GM19023 (cell line): ENCODE data around the gene LRRC15.

Source experiments
- ATAC-seq: cut with Tn5 transposase; IDR thresholded peaks from one replicate; pipeline ENCODE4 v1.9.1; 2021; ENCODE audit warnings: mild to moderate bottlenecking, moderate library complexity; ENCODE audit not compliant: unreplicated experiment

LRRC15 gene

DNA sequence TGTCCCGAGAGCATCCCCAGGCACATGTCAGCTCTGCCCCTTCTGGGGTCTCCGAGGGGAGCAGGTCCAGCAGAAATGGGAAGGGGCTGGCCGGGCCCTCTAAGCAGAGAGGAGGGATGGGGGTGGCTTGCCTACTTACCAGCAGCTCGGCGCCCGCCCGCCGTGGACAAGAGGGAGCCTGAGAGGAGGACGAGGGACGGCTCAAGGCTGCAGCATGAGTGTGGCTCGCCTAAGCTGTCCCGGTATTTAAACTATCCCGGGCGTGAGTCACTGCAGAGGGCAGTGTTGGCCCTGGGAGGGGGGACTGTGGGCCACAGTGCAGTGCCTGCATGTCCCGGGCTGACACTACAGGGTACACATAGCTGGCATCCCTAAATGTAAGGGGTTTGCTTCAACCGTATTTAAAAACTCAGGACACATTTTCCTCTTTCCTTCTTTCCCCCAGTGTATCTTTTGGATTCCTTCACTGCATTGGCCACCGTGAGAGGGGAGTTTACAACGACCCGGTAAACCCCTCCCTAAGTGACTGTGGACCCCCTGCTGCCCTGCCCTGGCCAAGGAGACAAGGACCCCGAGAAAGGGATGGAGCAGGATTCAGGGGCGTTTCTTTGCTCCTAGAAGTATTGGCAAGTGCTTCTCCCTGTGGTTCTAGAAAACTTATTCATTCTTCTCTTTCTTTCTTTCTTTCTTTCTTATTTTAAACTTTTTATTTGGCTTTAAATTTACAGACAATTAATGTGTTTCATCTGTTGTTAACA is at the start of gene LRRC15:
Gene LRRC15 (minus strand): TSS at position 222 of the 758 bp plus-strand sequence. CDS start 8,700 bp downstream, outside the sequence.
- no peak for ATAC-seq

DNA sequence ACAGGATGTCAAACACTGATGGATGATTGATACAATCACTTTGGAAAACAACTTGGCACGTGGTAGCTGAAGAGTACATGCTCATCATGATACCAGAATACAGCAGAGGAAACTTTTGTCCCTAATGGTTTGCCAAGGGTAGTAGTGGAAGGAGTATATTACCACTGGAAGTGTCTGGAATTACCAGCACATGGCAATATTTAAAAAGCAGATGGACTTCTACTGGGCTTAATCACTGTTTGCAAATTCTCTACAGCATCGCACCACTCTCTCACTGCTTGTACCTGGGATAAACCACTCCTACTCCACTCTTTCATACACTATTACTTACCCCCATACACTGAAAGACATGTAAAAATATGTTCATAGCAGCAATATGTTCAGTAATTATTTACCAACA is 49.1 kb upstream of the LRRC15 start:
- no peak for ATAC-seq

DNA sequence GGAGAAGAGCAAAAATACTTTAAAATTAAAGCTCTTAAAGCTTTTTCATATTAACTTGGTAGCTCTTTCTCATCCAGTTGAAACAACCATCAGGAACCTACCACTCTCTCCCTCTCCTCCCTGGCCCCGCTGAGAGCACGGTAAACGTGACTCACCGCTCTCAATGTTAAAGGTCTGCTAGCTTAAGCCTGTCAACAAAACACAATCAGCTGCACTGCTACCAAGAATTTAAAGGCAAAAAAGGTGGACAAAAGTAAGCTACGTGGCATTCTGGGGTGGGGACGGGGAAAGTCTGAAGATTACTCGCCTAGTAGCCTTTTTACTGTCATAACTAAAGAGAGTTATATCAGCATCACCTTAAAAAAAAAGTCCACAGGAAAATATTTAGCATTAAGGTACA is 37.9 kb upstream of the LRRC15 start:
- ATAC-seq, result no peak

- ATAC-seq, result no peak
Measured at GRCh38 chr3:194405766-194406165, 36.2 kb upstream of the LRRC15 start.

- ATAC-seq, result no peak
Measured at GRCh38 chr3:194404365-194405140, 35.0 kb upstream of the LRRC15 start.

DNA sequence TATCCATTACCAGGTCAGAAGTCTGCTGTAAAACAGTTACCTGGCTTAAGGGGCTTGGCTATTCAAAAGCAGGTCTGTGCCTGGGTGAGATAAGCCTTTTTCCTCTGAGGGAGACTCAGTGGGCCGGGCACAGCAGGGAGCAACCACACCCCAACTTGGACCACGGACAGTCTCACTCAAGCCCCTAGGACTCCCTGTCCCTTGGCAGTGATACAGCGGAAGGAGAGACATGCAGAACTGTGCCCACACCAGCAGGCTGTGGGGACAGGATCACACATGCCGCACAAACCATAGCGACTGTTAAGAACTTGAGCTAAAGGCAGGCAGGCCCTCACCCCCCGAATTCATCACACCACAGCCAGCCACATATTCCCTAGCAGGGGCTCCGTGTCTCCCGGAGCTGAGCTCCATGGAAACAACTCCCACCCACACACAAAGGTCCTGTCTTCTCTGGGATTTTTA is 32.4 kb upstream of the LRRC15 start:
- ATAC-seq, result no peak

DNA sequence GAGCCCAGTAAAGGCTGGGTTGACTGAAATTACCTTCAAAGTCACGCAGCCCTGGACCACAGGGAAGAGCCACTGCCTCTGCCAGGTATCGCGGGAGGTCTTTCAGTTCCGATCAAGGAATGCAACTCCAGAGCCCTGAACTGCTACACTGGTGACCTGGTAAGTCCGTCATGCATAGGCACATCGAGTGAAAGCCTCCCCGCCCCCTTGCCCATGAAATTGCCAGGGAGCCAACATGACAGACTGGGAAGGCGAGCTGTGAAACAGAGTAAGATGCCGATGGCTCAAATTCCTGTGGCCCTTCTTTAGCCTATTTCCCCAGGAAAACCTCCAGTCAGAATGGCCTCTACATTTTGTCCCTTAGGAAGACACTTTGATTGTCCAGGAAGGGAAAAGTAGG is 31.8 kb upstream of the LRRC15 start:
- no peak for ATAC-seq

DNA sequence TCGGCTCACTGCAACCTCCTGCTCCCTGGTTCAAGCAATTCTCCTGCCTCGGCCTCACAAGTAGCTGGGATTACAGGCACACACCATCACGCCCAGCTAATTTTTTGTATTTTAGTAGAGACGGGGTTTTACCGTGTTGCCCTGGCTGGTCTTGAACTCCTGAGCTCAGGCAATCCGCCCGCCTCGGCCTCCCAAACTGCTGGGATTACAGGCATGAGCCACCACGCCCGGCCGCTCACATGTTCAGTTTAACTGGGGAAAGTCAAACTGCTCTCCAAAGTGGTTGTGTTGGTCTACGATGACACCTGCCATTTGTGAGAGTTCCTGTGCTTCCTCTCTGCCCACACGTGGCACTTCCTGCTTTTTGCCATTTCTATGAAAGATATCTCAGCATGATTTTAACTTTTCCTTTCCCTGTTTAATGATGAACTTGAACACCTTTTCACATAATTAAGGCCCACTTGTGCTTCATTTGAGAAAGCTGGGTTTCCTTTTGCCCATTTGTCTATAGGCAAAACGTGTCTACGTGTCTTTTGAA is 30.4 kb upstream of the LRRC15 start:
- no peak for ATAC-seq

- no peak for ATAC-seq
Measured at GRCh38 chr3:194399166-194399565, 29.6 kb upstream of the LRRC15 start, which contains the start of gene GP5. Gene GP5 (minus strand): TSS chr3:194399266. CDS start chr3:194398282, 984 bp downstream.

- ATAC-seq, result no peak
Measured at GRCh38 chr3:194397757-194398312, 28.3 kb upstream of the LRRC15 start.

GRCh38 chr3:194396859-194397756 is 27.6 kb upstream of the LRRC15 start:
- ATAC-seq, result no peak

DNA sequence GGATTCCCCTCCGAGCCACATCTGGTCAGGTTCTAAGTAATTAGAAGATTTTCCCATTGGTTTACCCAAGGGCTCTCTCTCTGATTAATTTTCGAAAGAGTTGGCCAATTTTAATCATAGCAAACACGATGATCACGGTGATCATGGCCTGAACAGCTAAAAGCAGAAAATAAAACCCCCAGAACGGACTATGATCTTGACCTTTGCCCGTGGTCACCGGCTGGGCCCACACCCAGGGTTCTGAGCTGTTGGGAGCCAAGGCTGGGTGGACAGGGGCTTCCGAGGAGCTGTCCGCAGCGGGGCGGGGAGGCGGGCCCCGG is 27.0 kb upstream of the LRRC15 start:
- no peak for ATAC-seq

DNA sequence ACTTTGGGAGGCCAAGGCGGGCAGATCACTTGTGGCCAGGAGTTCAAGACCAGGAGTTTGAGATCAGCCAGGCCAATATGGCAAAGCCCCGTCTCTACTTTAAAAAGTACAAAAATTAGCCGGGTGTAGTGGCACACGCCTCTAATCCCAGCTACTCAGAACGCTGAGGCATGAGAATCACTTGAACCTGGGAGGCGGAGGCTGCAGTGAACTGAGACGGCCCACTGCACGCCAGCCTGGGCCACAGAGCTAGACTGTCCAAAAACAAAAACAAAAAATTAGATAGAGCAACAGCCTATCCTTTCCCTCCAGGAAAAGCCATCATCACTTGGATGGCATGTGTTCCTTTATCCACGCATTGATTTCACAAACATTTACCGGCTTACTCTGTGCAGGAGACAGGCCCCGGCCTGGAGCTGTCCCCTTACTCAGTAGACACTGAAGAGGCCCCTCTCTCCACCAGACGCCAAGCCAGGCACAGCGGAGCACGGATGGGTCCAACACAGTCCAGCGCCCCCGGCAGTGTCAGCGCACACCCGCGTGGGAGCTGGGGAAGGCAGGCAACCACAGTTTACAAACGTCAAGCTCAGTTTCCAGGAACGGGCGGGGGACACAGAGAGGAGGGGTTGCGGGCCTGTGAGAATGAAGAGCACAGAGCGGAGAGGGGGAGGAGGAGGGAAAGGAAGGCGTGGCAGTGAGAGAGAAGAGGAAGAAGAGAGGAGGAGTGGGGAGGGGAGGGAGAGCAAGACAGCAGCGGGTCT is 26.4 kb upstream of the LRRC15 start:
- no peak for ATAC-seq

DNA sequence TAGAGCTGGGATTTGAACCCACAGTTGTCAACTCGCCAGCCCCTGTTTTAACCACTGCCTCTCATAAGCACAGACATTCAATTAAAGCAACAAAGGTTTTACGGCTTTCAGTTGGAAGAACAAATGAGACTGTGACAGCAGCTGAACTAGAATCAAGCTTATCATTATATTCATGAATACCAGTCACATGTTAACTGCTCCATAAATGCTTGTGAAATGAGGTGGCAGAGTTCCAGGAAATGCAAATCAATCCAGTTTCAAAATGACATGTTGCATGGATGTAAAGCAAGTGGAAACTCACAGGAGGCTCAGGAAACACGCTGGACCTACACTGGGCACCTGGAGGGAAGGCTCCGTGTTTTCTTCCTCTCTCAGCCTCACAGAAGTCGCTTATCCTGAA is 25.7 kb upstream of the LRRC15 start:
- no peak for ATAC-seq

GRCh38 chr3:194392576-194392975 is 23.0 kb upstream of the LRRC15 start:
- ATAC-seq, result no peak

- no peak for ATAC-seq
Measured at GRCh38 chr3:194390835-194391234, 21.3 kb upstream of the LRRC15 start.

DNA sequence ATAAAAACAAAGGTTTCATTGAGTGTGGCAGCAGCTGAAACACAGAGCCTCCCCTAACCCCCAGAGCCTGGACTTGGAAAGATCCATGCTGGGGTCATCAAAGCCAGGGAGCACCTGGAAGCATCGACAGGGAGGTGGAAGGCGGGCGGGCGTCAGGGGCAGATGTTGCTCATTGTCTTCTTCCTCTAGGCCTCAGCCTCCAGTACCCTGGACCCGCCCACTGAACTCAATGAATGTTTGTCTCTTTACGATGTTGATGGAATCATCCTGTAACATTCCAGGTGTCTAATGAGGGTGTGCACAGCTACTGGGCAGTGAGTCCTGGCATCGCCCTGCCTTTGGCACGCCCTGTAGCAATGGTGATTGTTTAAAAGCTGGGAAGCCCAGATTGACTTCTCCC is 19.7 kb upstream of the LRRC15 start:
- no peak for ATAC-seq

GRCh38 chr3:194387926-194388418 is 18.4 kb upstream of the LRRC15 start:
- ATAC-seq, result no peak

- no peak for ATAC-seq
Measured at GRCh38 chr3:194387276-194387675, 17.7 kb upstream of the LRRC15 start.

DNA sequence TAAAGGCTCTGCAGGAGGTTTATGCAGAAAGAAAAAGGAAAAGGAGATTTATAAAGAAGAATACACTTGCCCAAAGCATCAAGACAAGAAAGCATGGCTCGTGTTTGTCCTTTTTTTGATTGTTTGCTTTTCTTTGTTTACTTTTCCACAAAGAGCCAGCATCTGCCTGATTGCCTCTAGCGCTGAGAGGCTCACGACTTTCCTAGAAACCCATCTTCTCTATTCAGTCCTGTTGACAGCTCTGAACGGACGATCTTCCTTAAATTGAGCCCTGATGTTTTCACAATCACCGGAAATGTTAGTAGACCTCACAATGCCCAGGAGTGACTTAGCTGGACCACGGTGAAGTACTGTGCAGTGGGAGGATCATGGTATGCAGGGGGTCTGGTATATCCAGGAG is 17.1 kb upstream of the LRRC15 start:
- ATAC-seq, result no peak
